A172 (cell line): ENCODE data around the gene KLK10. TPM values are rescaled to one million over a fixed set of nuclear protein-coding genes. Genes with fewer than 3 reads are reported as not detected.

ENCODE experiments used
- DNase-seq: peaks from one replicate; pipeline ENCODE4 v3.0.0-alpha.2; 2015; ENCODE audit warnings: low spot score
- total RNA-seq: library from RNA; depleted of rRNA; stranded (reverse); fragments of >200 nt; shearing (Covaris generic); gene quantifications from 2 replicates; pipeline ENCODE4 v1.2.3, GENCODE V29; 2014; rRNA removed

Gene KLK10
- total RNA-seq, 1 experiment from 2014 or later, result not detected

DNA sequence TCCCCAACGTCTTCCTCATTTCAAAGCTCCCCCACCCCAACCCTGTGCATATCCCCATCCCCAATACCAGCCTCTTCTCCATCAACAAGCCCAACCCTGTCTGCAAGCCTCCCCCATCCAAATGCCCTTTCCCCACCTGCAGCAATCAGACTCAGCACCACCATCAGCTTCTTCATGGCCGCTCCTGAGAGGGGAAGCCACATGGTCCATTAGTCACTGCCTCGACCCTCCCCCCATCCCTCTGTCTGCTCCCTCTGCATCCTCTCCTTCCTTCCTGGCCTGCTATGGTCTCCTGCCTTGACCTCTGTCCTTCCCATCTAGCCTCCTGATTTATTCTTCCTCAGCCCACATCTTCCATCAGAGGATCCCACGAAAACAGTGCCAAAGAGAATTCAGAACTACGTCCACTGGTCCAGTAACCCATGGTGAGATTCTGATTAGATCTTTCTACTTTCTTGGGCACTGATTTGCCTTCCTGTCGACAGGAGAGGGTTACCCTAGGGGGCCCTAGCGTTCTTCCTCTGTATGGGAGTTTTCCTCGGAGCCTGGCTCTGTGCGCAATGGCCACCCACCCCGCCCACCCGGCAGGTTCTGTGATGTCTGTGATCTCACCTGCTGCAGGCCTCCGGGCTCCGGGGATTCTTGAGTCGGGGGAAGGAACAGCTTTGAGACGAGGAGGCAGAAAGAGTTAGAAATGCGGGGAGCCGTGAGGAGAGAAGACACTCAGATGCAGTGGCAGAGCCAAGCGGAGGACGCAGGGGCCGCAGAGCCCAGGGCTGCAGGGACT lies 51.4 kb downstream of the KLK10 start:
- DNase-seq, result peak; percentile 3

GRCh38 chr19:50964266-50964665 lies 55.2 kb downstream of the KLK10 start:
- DNase-seq, result no peak

DNA sequence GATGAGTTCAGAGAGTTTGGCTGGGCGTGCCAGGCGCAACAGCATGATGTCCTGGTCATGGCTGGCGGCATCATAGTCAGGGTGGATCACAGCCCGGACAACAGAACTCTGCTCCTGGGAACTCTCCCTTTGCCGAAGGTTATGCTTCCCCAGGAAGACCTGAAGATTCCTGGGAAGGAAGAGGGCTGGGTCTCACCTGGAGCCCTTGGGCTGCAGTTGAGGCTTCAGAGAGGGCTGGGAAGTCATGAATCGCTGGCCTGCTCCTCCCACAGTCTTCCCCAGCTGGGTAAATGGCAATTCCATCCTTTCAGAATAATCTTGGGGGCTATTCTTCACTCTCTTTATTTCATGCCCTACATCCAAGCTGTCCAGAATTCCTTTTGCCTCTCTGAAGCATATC lies 56.1 kb downstream of the KLK10 start:
- no peak for DNase-seq

Other genes starting within 250 kb of the KLK10 start
- gene GPR32, start 249.2 kb downstream of the KLK10 start, total RNA-seq, result not detected in 2 replicates
- not detected in 2 replicates for gene ACP4, start 229.3 kb downstream of the KLK10 start, total RNA-seq
- not detected in 2 replicates for gene KLK1, start 195.9 kb downstream of the KLK10 start, total RNA-seq
- not detected in 2 replicates for gene KLK15, start 186.1 kb downstream of the KLK10 start, total RNA-seq
- not detected in 2 replicates for gene KLK3, start 164.8 kb downstream of the KLK10 start, total RNA-seq
- gene KLK2, start 146.3 kb downstream of the KLK10 start, total RNA-seq, result not detected in 2 replicates
- not detected in 2 replicates for gene KLK4, start 108.3 kb downstream of the KLK10 start, total RNA-seq
- not detected in 2 replicates for gene KLK5, start 66.7 kb downstream of the KLK10 start, total RNA-seq
- gene KLK6, start 50.1 kb downstream of the KLK10 start, total RNA-seq, result 0.07 and 0.12 TPM in 2 replicates
- gene KLK7, start 35.8 kb downstream of the KLK10 start, total RNA-seq, result not detected in 2 replicates
- not detected in 2 replicates for gene KLK8, start 18.1 kb downstream of the KLK10 start, total RNA-seq
- gene KLK11, start 6.9 kb upstream of the KLK10 start, total RNA-seq, result not detected in 2 replicates
- not detected in 2 replicates for gene KLK12, start 15.3 kb upstream of the KLK10 start, total RNA-seq
- gene KLK13, start 45.4 kb upstream of the KLK10 start, total RNA-seq, result not detected in 2 replicates
- gene KLK14, start 63.2 kb upstream of the KLK10 start, total RNA-seq, result not detected in 2 replicates
- 4.3 and 8.6 TPM in 2 replicates for gene CTU1, start 88.7 kb upstream of the KLK10 start, total RNA-seq
- 0.43 TPM in 1 of 2 replicates, not detected in the other for gene SIGLEC9, start 105.2 kb upstream of the KLK10 start, total RNA-seq
- not detected in 2 replicates for gene SIGLEC7, start 122.6 kb upstream of the KLK10 start, total RNA-seq
- gene CD33, start 205.4 kb upstream of the KLK10 start, total RNA-seq, result 1.2 and 3.1 TPM in 2 replicates
- not detected in 2 replicates for gene SIGLECL1, start 231.4 kb upstream of the KLK10 start, total RNA-seq